GM19193 (cell line): ENCODE results near the gene PLA2G6.

Experiments
- POLR2A ChIP-seq: IDR thresholded peaks from 4 replicates; pipeline ENCODE4 v1.6.1; 2011; ENCODE audit not compliant: insufficient read depth, insufficient read length; ENCODE audit errors: extremely low read depth

Gene PLA2G6

DNA sequence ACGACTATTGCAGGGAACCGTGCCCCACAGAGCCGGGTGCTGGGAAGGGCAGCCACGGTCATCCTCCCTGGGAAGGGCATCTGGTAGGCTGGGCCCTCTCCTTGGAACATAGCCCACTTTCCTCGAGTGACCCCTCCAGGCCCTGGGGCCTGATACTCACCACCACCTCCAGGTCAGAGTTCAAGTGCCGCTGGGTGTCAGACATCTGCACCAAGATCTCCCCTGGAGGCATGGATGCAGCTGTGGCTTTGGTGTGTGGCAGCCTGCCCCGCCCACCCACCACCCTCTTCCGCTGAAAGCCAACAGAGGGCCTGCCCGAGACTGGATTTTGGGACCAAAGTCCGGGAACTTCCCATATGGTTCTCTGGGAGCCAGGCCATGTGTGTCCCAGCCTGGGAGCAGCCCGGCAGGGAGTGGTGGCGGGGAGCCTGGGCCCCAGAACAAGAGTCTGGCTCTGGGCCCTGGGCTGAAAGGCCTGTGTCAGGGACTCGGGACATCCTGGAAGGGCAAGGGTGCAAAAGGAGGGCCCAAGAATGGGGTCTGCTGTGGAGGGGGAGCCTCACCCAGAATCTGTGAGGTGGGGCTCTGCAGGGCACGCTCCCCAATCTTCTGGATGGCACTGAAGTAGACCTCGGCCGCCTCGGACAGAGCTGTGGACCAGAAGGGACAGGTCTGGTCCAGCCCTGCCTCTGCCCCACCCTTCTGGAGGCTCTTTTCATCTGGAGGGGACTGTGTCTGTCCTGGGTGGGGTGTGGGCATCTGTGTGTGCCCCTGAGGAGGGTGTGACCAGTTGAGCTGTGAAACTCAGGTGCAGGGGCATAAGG lies 73.7 kb downstream of the PLA2G6 start:
- no peak for TF ChIP-seq POLR2A

- TF ChIP-seq POLR2A: no peak
Measured at GRCh38 chr22:38106814-38107578, 74.6 kb downstream of the PLA2G6 start.

GRCh38 chr22:38104084-38104483 lies 77.5 kb downstream of the PLA2G6 start:
- TF ChIP-seq POLR2A: no peak

DNA sequence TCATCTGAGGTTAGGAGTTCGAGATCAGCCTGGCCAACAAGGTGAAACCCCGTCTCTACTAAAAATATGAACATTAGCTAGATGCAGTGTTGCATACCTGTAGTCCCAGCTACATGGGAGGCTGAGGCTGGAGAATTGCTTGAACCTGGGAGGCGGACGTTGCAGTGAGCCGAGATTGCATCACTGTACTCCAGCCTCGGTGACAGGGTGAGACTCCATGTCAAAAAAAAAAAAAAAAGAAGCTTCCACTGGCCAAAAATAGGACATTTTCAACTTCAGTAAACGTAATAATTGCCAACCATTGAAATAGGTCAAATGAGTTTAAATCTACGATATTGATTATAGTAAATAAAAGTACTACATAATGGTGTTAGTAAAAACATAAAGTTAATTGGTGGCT lies 78.0 kb downstream of the PLA2G6 start:
- no peak for TF ChIP-seq POLR2A

- TF ChIP-seq POLR2A: no peak
Measured at GRCh38 chr22:38098410-38099249, 83.0 kb downstream of the PLA2G6 start.

DNA sequence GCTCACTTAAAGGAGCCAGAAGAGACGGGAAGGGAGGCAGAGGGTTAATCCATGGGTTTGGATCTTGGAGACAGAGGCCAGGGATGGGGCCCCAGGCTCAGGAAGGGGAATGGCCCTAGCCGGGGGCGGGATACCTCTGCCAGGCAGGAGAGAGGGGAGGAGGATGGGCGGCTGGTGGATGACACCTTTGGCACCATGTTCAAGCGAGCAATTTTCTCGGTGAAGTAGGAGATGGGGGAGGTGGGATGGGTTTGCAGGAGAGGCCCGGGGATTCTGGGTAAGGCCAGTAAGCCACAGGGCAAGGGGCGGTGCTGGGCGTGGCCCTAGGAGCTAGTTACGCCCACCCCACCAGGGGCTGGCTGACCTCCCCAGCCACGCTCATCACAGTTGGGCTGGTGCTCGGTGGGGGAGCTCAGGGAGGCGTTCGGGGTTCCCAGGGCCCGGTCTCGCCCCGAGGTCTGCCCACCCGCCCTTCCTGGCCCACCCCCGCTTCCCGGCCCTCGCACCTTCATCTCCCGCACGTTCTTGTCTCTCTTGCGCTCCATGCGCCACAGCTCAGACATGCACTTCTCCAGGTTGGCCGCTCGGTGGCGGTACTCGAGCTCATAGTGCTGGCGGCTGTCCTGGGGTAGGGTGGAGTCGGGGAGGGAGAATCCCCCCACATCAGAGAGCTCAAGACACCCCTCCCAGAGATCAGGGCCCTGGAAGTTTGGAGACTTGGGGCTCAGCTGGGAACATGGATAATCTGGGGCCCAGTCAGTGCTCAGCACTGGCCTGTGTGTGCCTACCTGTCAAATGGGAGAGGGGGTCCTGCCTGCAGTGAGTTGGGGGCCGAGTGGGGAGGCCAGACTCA lies 83.8 kb downstream of the PLA2G6 start:
- TF ChIP-seq POLR2A: no peak

- no peak for TF ChIP-seq POLR2A
Measured at GRCh38 chr22:38097058-38097457, 84.6 kb downstream of the PLA2G6 start.

GRCh38 chr22:38089474-38089851 lies 92.2 kb downstream of the PLA2G6 start:
- TF ChIP-seq POLR2A: no peak

DNA sequence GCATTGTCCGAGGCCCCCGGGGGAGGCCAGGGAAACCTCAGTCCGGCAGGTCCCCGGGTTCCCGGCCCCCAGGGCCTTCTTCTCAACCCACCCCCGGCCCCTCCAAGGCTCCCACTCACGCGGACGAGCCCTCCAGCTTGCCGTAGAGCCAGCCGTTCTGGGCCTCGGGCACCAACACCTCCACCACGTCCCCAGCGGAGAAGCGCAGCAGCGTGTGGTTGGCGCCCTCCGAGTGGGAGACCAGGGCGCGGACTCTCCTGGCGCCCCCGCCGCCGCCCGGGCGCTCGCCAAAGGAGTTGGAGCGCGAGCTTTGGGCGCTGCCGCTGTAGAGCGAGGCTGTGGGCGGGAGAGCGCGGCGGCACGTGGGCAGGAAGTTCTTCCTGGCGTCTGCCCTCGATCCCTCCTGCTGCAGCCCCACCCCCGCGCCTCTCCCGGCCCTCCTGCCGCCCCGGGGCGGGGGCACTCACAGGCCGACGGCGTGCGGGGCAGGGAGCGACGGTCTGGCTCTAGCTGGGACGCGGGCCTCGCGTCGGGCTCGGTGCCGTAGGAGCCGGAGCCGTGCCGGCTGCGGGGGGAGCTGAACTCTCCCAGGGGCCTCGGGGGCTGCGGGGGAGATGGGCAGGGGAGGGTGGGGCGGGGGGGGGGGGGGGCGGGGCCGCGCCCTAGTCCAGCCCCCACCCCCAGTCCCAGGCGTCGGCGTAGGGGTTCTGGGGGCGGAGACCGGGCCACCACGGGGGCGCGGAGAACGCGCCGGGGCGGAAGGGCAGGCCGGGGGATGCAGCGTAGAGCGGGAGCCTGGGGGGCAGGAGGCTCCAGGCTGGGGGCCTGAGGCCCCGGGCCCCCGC lies 92.8 kb downstream of the PLA2G6 start:
- TF ChIP-seq POLR2A: no peak

- TF ChIP-seq POLR2A: no peak
Measured at GRCh38 chr22:38087855-38088254, 93.8 kb downstream of the PLA2G6 start.

- TF ChIP-seq POLR2A: no peak
Measured at GRCh38 chr22:38086942-38087341, 94.7 kb downstream of the PLA2G6 start.

GRCh38 chr22:38086001-38086845 lies 95.4 kb downstream of the PLA2G6 start:
- TF ChIP-seq POLR2A: no peak

DNA sequence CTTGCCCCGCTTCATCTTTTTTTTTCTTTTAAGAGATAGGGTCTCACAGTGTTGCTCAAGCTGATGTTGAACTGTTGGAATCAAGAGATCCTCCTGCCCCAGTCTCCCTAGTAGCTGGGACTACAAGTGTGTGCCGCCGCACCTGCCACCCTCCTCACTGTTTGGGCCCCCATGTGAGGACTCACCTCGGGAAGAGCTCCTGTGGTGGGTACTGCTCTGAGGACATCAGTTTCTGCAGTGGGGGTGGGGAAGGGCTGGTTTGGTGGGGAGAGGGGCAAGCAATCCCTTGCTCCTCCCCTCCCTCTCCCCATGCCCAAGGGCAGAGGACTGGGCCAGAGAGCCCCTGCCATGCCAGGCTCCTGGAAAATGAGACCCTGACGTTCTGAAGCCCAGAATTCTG lies 96.1 kb downstream of the PLA2G6 start:
- TF ChIP-seq POLR2A: no peak
